ENCODE data around the gene GNG12. TPM values are rescaled to one million over a fixed set of nuclear protein-coding genes. Genes with fewer than 3 reads are reported as not detected.

The GNG12 gene
- total RNA-seq, 1 experiment from 2014 or later = 14.3 TPM

GRCh38 chr1:67792103-67792502 lies 41.2 kb downstream of the GNG12 start:
- H2AK5ac ChIP-seq (ENCODE audit: insufficient read length, low read length) = no peak overlapping the region
- no peak for TF ChIP-seq CTCF (conservative IDR thresholded peaks at IDR 0.05)
- DNase-seq = no peak

More at GRCh38 chr1:67792103-67792502, 41.2 kb downstream of the GNG12 start:
- H3K79me2 ChIP-seq (ENCODE audit: insufficient read depth, low read length) = 0 out of 2 replicates have a peak, but pooled peaks cover 2% of the 10 kb centered on the region
- no peak overlapping the region for H3K23ac ChIP-seq (ENCODE audit: insufficient read length, low read depth, low read length)
- no peaks in the 10 kb centered on the region for H3K27me3 Mint-ChIP-seq (ENCODE audit: low read depth)
- no peak overlapping the region for H3K4me3 Mint-ChIP-seq
- no peaks in the 10 kb centered on the region for H3K36me3 Mint-ChIP-seq (ENCODE audit: insufficient read depth in 1 of 3, low read depth in 3 of 3)
- no peak overlapping the region for H4K8ac ChIP-seq (replicated peaks; ENCODE audit: insufficient read length, low read depth, low read length)
- WGBS (ENCODE audit: extremely low coverage, insufficient read length, low lambda C conversion rate) = no CpG with 5 or more reads among the region's 5 CpGs
- H3K56ac ChIP-seq (ENCODE audit: insufficient read length, low read depth, low read length) = no peak overlapping the region
- no peaks in the 10 kb centered on the region for H3K9me3 ChIP-seq (ENCODE audit: control insufficient read depth, low read depth, low read length)
- no peaks in the 10 kb centered on the region for H3K23me2 ChIP-seq (ENCODE audit: insufficient read length, low read depth, low read length, poor library complexity, severe bottlenecking)
- no peak overlapping the region for H2BK120ac ChIP-seq (ENCODE audit: low read depth, low read length, poor library complexity, severe bottlenecking)
- H4K91ac ChIP-seq (ENCODE audit: insufficient read length, low read depth, low read length) = no peak overlapping the region
- H4K20me1 ChIP-seq (ENCODE audit: control insufficient read depth, insufficient read depth, insufficient read length) = no peaks in the 10 kb centered on the region
- no peak overlapping the region for H3K18ac ChIP-seq (ENCODE audit: insufficient read length, low read depth, low read length)
- H3K4me1 ChIP-seq (ENCODE audit: insufficient read depth, low read length) = 0 out of 2 replicates have a peak, but pooled peaks cover 5% of the 10 kb centered on the region
- no peak overlapping the region for H3T11ph ChIP-seq (ENCODE audit: low read length)
- no peak overlapping the region for H3K4ac ChIP-seq (ENCODE audit: low read depth, low read length)
- H3K27ac ChIP-seq (ENCODE audit: insufficient read length, low read depth, low read length) = no peak overlapping the region
- H4K5ac ChIP-seq (ENCODE audit: insufficient read length, low read depth, low read length) = no peak overlapping the region
- no peak overlapping the region for H2BK20ac ChIP-seq (ENCODE audit: low read depth, low read length, poor library complexity, severe bottlenecking)
- H3K27me3 ChIP-seq (ENCODE audit: insufficient read depth, low read length) = no peaks in the 10 kb centered on the region
- no peak overlapping the region for H2BK15ac ChIP-seq (ENCODE audit: low read depth, low read length)
- no peak overlapping the region for H3K4me2 ChIP-seq (ENCODE audit: insufficient read depth, insufficient read length, low read length)
- H3K9ac ChIP-seq (ENCODE audit: extremely low read depth, insufficient read length, low read length) = no peak overlapping the region
- H3K79me1 ChIP-seq (ENCODE audit: insufficient read depth, low read depth, low read length, poor library complexity, severe bottlenecking) = peaks cover 2% of the 10 kb centered on the region
- no peak overlapping the region for H3K14ac ChIP-seq (ENCODE audit: insufficient read depth, low read length)
- peaks cover 20 to 34% of the 10 kb centered on the region in 2 experiments for H3K4me1 Mint-ChIP-seq
- H3K27ac Mint-ChIP-seq = no peak overlapping the region
- no peak overlapping the region for H2BK5ac ChIP-seq (ENCODE audit: insufficient read length, low read length)
- no peak overlapping the region for H2AFZ ChIP-seq (ENCODE audit: low read length)
- no peak overlapping the region for H2BK12ac ChIP-seq (ENCODE audit: insufficient read length, low read depth, low read length)
- peaks cover 0 to 2% of the 10 kb centered on the region in 2 experiments; a peak in 1 of 5 replicates for H3K9me3 Mint-ChIP-seq

All from H9 (cell line).